Spleen (tissue), 7 donors: ENCODE results near the gene ANKRD2.

Experiments used
- POLR2A ChIP-seq, 3 donors: fragments of 450-650 bp; IDR thresholded peaks; one replicate each; pipeline ENCODE4 v1.5.1; 2017; ENCODE audit warnings: antibody characterized with exemption in 3 of 3, mild to moderate bottlenecking in 1 of 3
- TF ChIP-seq, protein P1 (sequence below), 11 experiments: fragments of 200-600 bp in 7 of 11; fragments of 450-650 bp in 4 of 11; sonication (generic) in 4 of 11; IDR thresholded peaks in 8 of 11; conservative IDR thresholded peaks in 3 of 11; 1 replicate in 7 of 11; 2 replicates in 4 of 11; pipeline versions ENCODE4 v1.4.0 to v1.8.0; 2016 to 2021; ENCODE audit warnings: antibody characterized with exemption in 11 of 11, inconsistent platforms in 4 of 11, mild to moderate bottlenecking in 1 of 11
- donor health status: DM: no; HTN: no; CAD: no; lungs with moderate emphysema.
- donor health status: DM: no; HTN: no; CAD: no.
- donor health status: DM: no; HTN: no; CAD: no.

DNA sequence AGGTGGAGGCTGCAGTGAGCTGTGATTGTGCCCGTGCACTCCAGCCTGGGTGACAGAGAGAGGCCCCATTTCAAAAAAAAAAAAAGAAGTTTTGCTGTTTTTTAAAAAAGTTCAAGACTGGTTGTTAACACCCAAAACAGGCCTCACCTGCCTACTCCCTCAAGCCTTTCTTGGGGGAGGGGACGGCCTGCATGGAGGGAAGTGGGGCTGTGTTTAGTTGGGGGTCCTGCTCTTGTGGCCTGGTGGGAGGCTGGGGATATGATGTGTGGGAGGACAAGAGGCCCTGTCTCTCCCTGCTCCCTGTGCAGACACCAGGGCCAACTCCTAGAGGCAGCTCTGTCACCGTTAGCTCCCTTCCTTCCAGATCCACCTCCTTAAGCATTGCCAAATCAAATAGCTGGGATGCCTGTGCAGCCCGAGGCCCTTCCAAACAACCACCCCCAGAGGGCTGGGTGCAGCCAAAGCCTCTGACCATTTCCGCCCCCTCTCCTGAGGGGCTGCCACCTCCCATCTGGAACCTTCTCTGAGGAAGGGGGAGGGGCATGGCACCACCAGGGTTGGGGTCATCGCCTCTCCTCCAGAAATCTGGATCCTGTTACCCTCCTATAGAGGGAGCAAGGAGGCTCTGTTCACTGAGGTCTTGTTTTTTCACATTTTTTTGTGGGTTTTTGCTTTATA, 32.9 kb upstream of the ANKRD2 start:
- TF ChIP-seq, protein P1, sequence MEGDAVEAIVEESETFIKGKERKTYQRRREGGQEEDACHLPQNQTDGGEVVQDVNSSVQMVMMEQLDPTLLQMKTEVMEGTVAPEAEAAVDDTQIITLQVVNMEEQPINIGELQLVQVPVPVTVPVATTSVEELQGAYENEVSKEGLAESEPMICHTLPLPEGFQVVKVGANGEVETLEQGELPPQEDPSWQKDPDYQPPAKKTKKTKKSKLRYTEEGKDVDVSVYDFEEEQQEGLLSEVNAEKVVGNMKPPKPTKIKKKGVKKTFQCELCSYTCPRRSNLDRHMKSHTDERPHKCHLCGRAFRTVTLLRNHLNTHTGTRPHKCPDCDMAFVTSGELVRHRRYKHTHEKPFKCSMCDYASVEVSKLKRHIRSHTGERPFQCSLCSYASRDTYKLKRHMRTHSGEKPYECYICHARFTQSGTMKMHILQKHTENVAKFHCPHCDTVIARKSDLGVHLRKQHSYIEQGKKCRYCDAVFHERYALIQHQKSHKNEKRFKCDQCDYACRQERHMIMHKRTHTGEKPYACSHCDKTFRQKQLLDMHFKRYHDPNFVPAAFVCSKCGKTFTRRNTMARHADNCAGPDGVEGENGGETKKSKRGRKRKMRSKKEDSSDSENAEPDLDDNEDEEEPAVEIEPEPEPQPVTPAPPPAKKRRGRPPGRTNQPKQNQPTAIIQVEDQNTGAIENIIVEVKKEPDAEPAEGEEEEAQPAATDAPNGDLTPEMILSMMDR (IDR thresholded peaks at IDR 0.05 in 8 of 11, conservative IDR thresholded peaks at IDR 0.05 in 3 of 11): no peak
- no peak for TF ChIP-seq POLR2A (IDR thresholded peaks at IDR 0.05)
